B cell (primary cell): Measurements from ENCODE around the gene CLDND2. TPM values are rescaled to one million over a fixed set of nuclear protein-coding genes. Genes with fewer than 3 reads are reported as not detected.

ENCODE experiments used
- ATAC-seq: fragments of 200-7000 bp; cut with Tn5 transposase; one replicate; pipeline ENCODE4 v1.10.0; 2021; ENCODE audit warnings: low read depth, mild to moderate bottlenecking, moderate number of reproducible peaks, moderate library complexity
- CTCF ChIA-PET: fragments of 350-600 bp; sonication (Branson Sonifier 250); formaldehyde crosslinking; loops from one replicate; lab custom pipeline; 2021; ENCODE audit warnings: antibody characterized with exemption, inconsistent platforms; lab: Charles Lee
- POLR2A ChIA-PET: fragments of 350-600 bp; sonication (Branson Sonifier 250); formaldehyde crosslinking; loops from one replicate; lab custom pipeline; 2021; ENCODE audit warnings: antibody characterized with exemption; lab: Charles Lee
- DNase-seq: peaks from one replicate; pipeline ENCODE4 v3.0.0; 2013
- H2AFZ ChIP-seq: 2 replicates; pipeline ENCODE4 v1.6.1; 2012; ENCODE audit warnings: mild to moderate bottlenecking, low read depth, low read length; ENCODE audit not compliant: insufficient read depth, poor library complexity, severe bottlenecking
- H3K27ac ChIP-seq, 2 donors: 1 replicate in 1 of 2; 2 replicates in 1 of 2; pipeline ENCODE4 v1.5.1; 2012 to 2013; ENCODE audit warnings: low read length in 2 of 2, mild to moderate bottlenecking in 2 of 2, moderate library complexity in 1 of 2
- H3K27me3 ChIP-seq, 4 experiments: fragments of 200-600 bp in 1 of 4; sonication (generic) in 1 of 4; replicated peaks in 1 of 4; 1 replicate in 2 of 4; 2 replicates in 2 of 4; pipeline versions ENCODE4 v1.6.1 to v1.7.0; 2013 to 2016; ENCODE audit warnings: low read length in 3 of 4, mild to moderate bottlenecking in 2 of 4, mixed read lengths in 1 of 4, moderate library complexity in 1 of 4; ENCODE audit not compliant: insufficient read depth in 4 of 4, control insufficient read depth in 3 of 4; ENCODE audit errors: control extremely low read depth in 1 of 4
- H3K36me3 ChIP-seq, 2 experiments: replicated peaks in 1 of 2; 1 replicate in 1 of 2; 2 replicates in 1 of 2; pipeline versions ENCODE4 v1.6.1 to v1.7.1; 2013; ENCODE audit warnings: low read length in 1 of 2; ENCODE audit not compliant: insufficient read depth in 2 of 2, control insufficient read depth in 1 of 2; ENCODE audit errors: control extremely low read depth in 1 of 2, extremely low read depth in 1 of 2
- H3K4me1 ChIP-seq, 2 donors: fragments of 200-600 bp in 1 of 2; sonication (generic) in 1 of 2; 1 replicate in 1 of 2; 2 replicates in 1 of 2; pipeline versions ENCODE4 v1.5.1 to v1.6.1; 2013 to 2017; ENCODE audit warnings: low read length in 2 of 2; ENCODE audit not compliant: control insufficient read depth in 2 of 2, insufficient read depth in 2 of 2
- H3K4me2 ChIP-seq: replicated peaks from 2 replicates; pipeline ENCODE3; 2012; ENCODE audit warnings: mild to moderate bottlenecking, low read depth, low read length; ENCODE audit not compliant: poor library complexity, severe bottlenecking
- H3K4me3 ChIP-seq, 5 experiments: fragments of 200-600 bp in 1 of 5; sonication (generic) in 1 of 5; 1 replicate in 3 of 5; 2 replicates in 2 of 5; pipeline versions ENCODE4 v1.5.1 to v1.7.0; 2011 to 2016; ENCODE audit warnings: low read length in 4 of 5, mild to moderate bottlenecking in 4 of 5, low read depth in 2 of 5, control low read depth in 1 of 5, moderate library complexity in 1 of 5; ENCODE audit not compliant: insufficient read depth in 1 of 5; ENCODE audit errors: control extremely low read depth in 1 of 5, extremely low read depth in 1 of 5
- H3K79me2 ChIP-seq: fragments of 200-600 bp; sonication (generic); one replicate; pipeline ENCODE4 v1.6.0; 2016; ENCODE audit warnings: low read length; ENCODE audit not compliant: control insufficient read depth, insufficient read depth
- H3K9ac ChIP-seq: fragments of 200-600 bp; sonication (generic); 2 replicates; pipeline ENCODE4 v1.6.1; 2017; ENCODE audit warnings: mild to moderate bottlenecking, low read length, moderate library complexity
- H3K9me3 ChIP-seq, 3 donors: one replicate each; pipeline versions ENCODE4 v1.6.1 to v1.7.1; 2013; ENCODE audit warnings: low read length in 2 of 3; ENCODE audit not compliant: control insufficient read depth in 2 of 3, insufficient read depth in 1 of 3; ENCODE audit errors: control extremely low read depth in 1 of 3
- H4K20me1 ChIP-seq: 2 replicates; pipeline ENCODE4 v1.6.0; 2012; ENCODE audit warnings: mild to moderate bottlenecking, low read length; ENCODE audit not compliant: insufficient read depth, control insufficient read depth, poor library complexity, severe bottlenecking
- H3K27ac Mint-ChIP-seq: one replicate; pipeline ENCODE4 v1.8.0; 2021; ENCODE audit warnings: mixed read lengths
- H3K27me3 Mint-ChIP-seq: one replicate; pipeline ENCODE4 v1.8.0; 2021; ENCODE audit warnings: mixed read lengths
- H3K4me1 Mint-ChIP-seq: one replicate; pipeline ENCODE4 v1.8.0; 2021; ENCODE audit warnings: mixed read lengths
- H3K4me3 Mint-ChIP-seq: one replicate; pipeline ENCODE4 v1.8.0; 2021; ENCODE audit warnings: mixed read lengths
- H3K9me3 Mint-ChIP-seq: one replicate; pipeline ENCODE4 v1.8.0; 2022; ENCODE audit warnings: mixed read lengths; ENCODE audit not compliant: insufficient read depth
- CTCF ChIP-seq: fragments of 200-600 bp; IDR thresholded peaks from one replicate; pipeline ENCODE4 v1.8.0; 2022; ENCODE audit warnings: antibody characterized with exemption, mild to moderate bottlenecking
- EZH2 ChIP-seq: IDR thresholded peaks from 2 replicates; pipeline ENCODE4 v1.6.1; 2012; ENCODE audit warnings: borderline replicate concordance, low read depth, mild to moderate bottlenecking, moderate library complexity, low read length; ENCODE audit not compliant: insufficient read depth, poor library complexity, severe bottlenecking
- WGBS: methylation state at CpG from one replicate; pipeline ENCODE4 v1.1.5; 2013; ENCODE audit warnings: missing lambda C conversion rate; ENCODE audit not compliant: insufficient coverage; 5-methylcytosine and 5-hydroxymethylcytosine counted together
- intact Hi-C: fragments of 100-400 bp; cut with micrococcal nuclease; formaldehyde crosslinking; loops from one replicate; pipeline ENCODE4 v1.10.0; 2022
- polyA minus RNA-seq: library from RNA; depleted of rRNA, polyadenylated mRNA; stranded (reverse); fragments of >200 nt; gene quantifications from 2 replicates; pipeline ENCODE4 v1.2.3, GENCODE V29; 2012
- polyA plus RNA-seq: library from polyadenylated mRNA; depleted of rRNA; stranded (reverse); fragments of >200 nt; gene quantifications from 2 replicates; pipeline ENCODE4 v1.2.3, GENCODE V29; 2012
- total RNA-seq, 2 donors: library from RNA; stranded (reverse); fragments of 120-200 nt in 1 of 2; gene quantifications; 1 replicate in 1 of 2; 2 replicates in 1 of 2; pipeline versions ENCODE4 v1.2.3 to v1.2.4, GENCODE V29; 2013 to 2022

The CLDND2 gene
- total RNA-seq (0.87 and 1.9 TPM in 2 replicates), polyA plus RNA-seq (0.14 TPM in 1 of 2 replicates, not detected in the other), polyA minus RNA-seq (not detected in 2 replicates)
- total RNA-seq (2013), result 2.1 TPM

GRCh38 chr19:51368366-51369282 lies at the start of gene CLDND2:
TSS of gene CLDND2 (minus strand) at chr19:51369003. CDS start at chr19:51368577, 426 bp downstream.
- Histone ChIP-seq H3K9ac (peak within 1 kb of the TSS; percentile 83), H3K27ac (peak within 1 kb of the TSS; percentile 11 to 87), H3K4me1 (peaks cover 5 to 34% of the 10 kb centered on the region in 2 donors), H3K4me2 (peak within 1 kb of the TSS; percentile 98), H2AFZ (peak within 1 kb of the TSS; percentile 89), H4K20me1 (no peaks in the 10 kb centered on the region), H3K79me2 (peaks cover 11% of the 10 kb centered on the region), H3K27me3 (no peaks in the 10 kb centered on the region), H3K36me3 (no peaks in the 10 kb centered on the region), H3K9me3 (no peaks in the 10 kb centered on the region), H3K4me3 (peak within 1 kb of the TSS in 4 of 5 experiments; percentile 77 to 94 (median 85))
- 32% methylated on average over 12 of the region's 23 CpGs for whole genome bisulfite sequencing
- Mint-ChIP-seq H3K27ac (peak within 1 kb of the TSS; percentile 95), H3K4me1 (peaks cover 32% of the 10 kb centered on the region), H3K9me3 (no peaks in the 10 kb centered on the region), H3K27me3 (no peaks in the 10 kb centered on the region), H3K4me3 (peak within 1 kb of the TSS; percentile 97)
- intact Hi-C loops, result no loop called here
- ATAC-seq, result no peak
- ChIA-PET CTCF (interaction anchor here (0.7 to 2.2 kb wide), 11 partner anchors 23 to 293 kb away, joined by 3 to 9 read pairs (median 4); partner anchors contain the start of gene SIGLEC10), POLR2A (interaction anchor here (0.7 to 1.7 kb wide), 6 partner anchors 20 to 1106 kb away, joined by 3 to 12 read pairs (median 7); partner anchors contain the start of gene SIGLEC10)
- no peak for DNase-seq
- TF ChIP-seq EZH2 (no peak), CTCF (no peak)
